HL-60 (cell line): ENCODE results near the gene SNX18.

Source experiments
- TF ChIP-seq, protein P1 (sequence below): IDR thresholded peaks from one replicate; pipeline ENCODE4 v1.5.1; 2011; ENCODE audit warnings: low read length, control low read depth, inconsistent platforms; ENCODE audit not compliant: insufficient read depth
- TF ChIP-seq, protein P2 (sequence below): IDR thresholded peaks from 2 replicates; pipeline ENCODE4 v1.6.1; 2012; ENCODE audit warnings: low read depth; ENCODE audit not compliant: insufficient replicate concordance

DNA sequence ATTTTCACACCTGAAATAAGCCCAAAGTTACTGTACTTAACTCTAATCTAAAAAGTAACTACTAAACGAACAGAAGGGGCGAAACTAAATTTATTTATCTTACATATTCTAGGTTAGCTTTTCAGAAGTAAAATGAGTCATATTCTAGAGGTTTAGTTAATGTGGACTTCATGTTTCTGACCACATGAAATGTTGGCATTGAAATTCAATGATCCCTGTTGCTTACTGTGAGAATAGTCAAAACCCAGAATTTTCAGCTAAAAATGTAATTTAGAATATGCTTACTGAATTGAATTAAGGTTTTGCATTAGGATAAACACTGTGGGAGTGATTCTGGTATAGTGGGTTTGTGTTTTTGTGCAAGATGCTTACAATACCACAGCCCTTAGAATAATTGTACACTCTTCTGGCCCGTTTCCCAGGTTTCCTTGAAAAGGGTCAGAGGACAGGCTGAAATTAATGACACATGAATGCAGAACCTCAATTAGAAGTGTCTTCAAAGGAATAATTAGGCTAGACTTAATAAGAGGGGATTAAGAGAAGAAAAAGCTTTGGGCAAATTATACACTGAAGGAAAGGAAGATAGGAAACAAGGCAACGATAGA is 1.4 kb upstream of the SNX18 start:
- TF ChIP-seq, protein P1, sequence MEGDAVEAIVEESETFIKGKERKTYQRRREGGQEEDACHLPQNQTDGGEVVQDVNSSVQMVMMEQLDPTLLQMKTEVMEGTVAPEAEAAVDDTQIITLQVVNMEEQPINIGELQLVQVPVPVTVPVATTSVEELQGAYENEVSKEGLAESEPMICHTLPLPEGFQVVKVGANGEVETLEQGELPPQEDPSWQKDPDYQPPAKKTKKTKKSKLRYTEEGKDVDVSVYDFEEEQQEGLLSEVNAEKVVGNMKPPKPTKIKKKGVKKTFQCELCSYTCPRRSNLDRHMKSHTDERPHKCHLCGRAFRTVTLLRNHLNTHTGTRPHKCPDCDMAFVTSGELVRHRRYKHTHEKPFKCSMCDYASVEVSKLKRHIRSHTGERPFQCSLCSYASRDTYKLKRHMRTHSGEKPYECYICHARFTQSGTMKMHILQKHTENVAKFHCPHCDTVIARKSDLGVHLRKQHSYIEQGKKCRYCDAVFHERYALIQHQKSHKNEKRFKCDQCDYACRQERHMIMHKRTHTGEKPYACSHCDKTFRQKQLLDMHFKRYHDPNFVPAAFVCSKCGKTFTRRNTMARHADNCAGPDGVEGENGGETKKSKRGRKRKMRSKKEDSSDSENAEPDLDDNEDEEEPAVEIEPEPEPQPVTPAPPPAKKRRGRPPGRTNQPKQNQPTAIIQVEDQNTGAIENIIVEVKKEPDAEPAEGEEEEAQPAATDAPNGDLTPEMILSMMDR = no peak
- TF ChIP-seq, protein P2, sequence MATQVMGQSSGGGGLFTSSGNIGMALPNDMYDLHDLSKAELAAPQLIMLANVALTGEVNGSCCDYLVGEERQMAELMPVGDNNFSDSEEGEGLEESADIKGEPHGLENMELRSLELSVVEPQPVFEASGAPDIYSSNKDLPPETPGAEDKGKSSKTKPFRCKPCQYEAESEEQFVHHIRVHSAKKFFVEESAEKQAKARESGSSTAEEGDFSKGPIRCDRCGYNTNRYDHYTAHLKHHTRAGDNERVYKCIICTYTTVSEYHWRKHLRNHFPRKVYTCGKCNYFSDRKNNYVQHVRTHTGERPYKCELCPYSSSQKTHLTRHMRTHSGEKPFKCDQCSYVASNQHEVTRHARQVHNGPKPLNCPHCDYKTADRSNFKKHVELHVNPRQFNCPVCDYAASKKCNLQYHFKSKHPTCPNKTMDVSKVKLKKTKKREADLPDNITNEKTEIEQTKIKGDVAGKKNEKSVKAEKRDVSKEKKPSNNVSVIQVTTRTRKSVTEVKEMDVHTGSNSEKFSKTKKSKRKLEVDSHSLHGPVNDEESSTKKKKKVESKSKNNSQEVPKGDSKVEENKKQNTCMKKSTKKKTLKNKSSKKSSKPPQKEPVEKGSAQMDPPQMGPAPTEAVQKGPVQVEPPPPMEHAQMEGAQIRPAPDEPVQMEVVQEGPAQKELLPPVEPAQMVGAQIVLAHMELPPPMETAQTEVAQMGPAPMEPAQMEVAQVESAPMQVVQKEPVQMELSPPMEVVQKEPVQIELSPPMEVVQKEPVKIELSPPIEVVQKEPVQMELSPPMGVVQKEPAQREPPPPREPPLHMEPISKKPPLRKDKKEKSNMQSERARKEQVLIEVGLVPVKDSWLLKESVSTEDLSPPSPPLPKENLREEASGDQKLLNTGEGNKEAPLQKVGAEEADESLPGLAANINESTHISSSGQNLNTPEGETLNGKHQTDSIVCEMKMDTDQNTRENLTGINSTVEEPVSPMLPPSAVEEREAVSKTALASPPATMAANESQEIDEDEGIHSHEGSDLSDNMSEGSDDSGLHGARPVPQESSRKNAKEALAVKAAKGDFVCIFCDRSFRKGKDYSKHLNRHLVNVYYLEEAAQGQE = no peak
